ENCODE results near the gene OOEP.

Gene OOEP

DNA sequence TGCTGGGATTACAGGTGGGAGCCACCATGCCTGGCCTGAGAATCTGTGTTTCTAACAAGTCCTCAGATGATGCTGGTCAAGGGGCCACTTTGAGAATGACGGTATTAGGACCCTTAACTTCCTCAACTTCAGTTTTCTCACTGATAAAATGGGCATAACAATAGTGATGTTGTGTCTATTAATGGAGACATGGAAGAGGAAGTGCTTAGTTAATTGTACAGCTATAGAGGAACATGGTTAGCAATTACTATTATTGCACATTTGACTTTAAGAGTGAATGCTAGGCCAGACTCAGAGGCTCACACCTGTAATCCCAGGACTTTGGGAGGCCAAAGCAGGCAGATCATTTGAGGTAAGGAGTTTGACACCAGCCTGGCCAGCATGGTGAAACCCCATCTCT lies 28.4 kb downstream of the OOEP start:
- no peak overlapping the region for H3K4me3 ChIP-seq (ENCODE audit: low read length in 2 of 2)
- no peak overlapping the region for H3K27ac ChIP-seq (ENCODE audit: low read length)
- no peaks in the 10 kb centered on the region for H3K4me1 ChIP-seq (ENCODE audit: control insufficient read depth, insufficient read depth, low read length)
- no peaks in the 10 kb centered on the region for H3K27me3 ChIP-seq (ENCODE audit: control insufficient read depth in 1 of 2, insufficient read depth in 2 of 2, low read length in 2 of 2)
- H3K36me3 ChIP-seq (ENCODE audit: control insufficient read depth in 2 of 2, insufficient read depth in 2 of 2, low read length in 2 of 2) = no peaks in the 10 kb centered on the region
- no peaks in the 10 kb centered on the region for H3K9me3 ChIP-seq (ENCODE audit: control insufficient read depth in 2 of 2, low read length in 2 of 2)
- no peak overlapping the region for H3K9ac ChIP-seq (ENCODE audit: low read length in 2 of 2)

DNA sequence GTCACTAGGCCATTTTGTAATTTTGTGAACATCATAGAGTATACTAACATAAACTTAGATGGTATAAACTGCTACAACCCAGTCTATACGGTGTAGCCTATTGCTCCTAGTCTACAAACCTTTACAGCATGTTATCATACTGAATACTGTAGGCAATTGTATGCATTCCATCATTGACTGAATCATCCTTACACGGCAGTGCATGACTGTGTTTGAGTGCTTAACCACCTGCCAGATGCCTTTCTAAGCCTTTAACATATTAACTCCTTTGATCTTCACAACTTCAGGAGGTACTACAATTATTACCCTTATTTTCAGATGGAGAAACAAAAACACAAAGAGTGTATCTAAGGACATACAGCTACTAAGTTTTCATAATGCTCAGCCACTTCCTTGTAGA lies 29.6 kb downstream of the OOEP start:
- H3K4me1 ChIP-seq (ENCODE audit: control insufficient read depth, insufficient read depth, low read length) = no peaks in the 10 kb centered on the region
- H3K27me3 ChIP-seq (ENCODE audit: control insufficient read depth in 1 of 2, insufficient read depth in 2 of 2, low read length in 2 of 2) = no peaks in the 10 kb centered on the region
- no peak overlapping the region for H3K4me3 ChIP-seq (ENCODE audit: low read length in 2 of 2)

DNA sequence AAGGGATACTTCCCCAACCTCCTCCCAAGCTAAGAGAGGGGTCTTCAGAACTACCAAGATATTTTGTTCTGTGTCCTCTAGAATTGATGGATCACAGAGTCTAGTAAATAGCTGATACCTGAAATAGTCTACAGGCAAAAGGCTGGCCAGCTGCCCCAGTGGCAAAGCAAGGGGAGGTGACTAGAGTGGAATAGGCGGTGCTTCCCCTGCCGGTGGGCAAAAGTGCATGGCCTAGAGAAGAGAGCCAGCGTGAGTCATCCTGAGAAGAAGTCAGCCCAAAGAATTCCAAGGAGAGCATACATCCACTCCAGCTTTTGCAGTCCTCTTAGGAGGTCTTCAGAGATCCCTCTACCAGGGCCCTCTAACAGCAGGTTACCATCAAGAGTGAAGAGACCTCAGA lies 30.4 kb downstream of the OOEP start:
- no peak overlapping the region for H3K9ac ChIP-seq (ENCODE audit: low read length in 2 of 2)
- no peaks in the 10 kb centered on the region for H3K4me1 ChIP-seq (ENCODE audit: control insufficient read depth, insufficient read depth, low read length)
- no peak overlapping the region for H3K27ac ChIP-seq (ENCODE audit: low read length)
- no peaks in the 10 kb centered on the region for H3K27me3 ChIP-seq (ENCODE audit: control insufficient read depth in 1 of 2, insufficient read depth in 2 of 2, low read length in 2 of 2)
- no peaks in the 10 kb centered on the region for H3K36me3 ChIP-seq (ENCODE audit: control insufficient read depth in 2 of 2, insufficient read depth in 2 of 2, low read length in 2 of 2)
- no peaks in the 10 kb centered on the region for H3K9me3 ChIP-seq (ENCODE audit: control insufficient read depth in 2 of 2, low read length in 2 of 2)
- H3K4me3 ChIP-seq (ENCODE audit: low read length in 2 of 2) = no peak overlapping the region

More for the DNA sequence above, 29.6 kb downstream of the OOEP start:
- Histone ChIP-seq H3K27ac (ENCODE audit: low read length) (no peak overlapping the region), H3K9ac (ENCODE audit: low read length in 2 of 2) (no peak overlapping the region), H3K36me3 (ENCODE audit: control insufficient read depth in 2 of 2, insufficient read depth in 2 of 2, low read length in 2 of 2) (no peaks in the 10 kb centered on the region), H3K9me3 (ENCODE audit: control insufficient read depth in 2 of 2, low read length in 2 of 2) (no peaks in the 10 kb centered on the region)

DNA sequence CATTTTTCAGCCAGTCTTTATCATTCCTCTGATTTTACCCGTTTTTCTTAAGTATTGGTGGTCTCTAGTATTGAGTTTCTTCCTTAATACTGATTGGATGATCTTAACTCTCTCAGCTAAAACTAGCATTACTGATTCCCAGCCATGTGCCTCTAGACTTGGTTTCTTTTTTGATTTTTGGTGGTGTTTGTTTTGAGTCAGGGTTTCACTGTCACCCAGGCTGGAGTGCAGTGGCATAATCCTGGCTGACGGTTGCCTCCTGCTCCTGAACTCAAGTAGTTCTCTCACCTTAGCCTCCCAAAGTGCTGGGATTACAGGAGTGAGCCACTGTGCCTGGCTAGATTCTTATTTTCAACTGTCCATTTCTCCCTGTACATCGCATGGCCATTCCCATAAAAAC lies 40.5 kb downstream of the OOEP start:
- Histone ChIP-seq H3K9me3 (ENCODE audit: control insufficient read depth in 2 of 2, low read length in 2 of 2) (no peaks in the 10 kb centered on the region), H3K4me1 (ENCODE audit: control insufficient read depth, insufficient read depth, low read length) (no peaks in the 10 kb centered on the region), H3K27me3 (ENCODE audit: control insufficient read depth in 1 of 2, insufficient read depth in 2 of 2, low read length in 2 of 2) (no peaks in the 10 kb centered on the region), H3K36me3 (ENCODE audit: control insufficient read depth in 2 of 2, insufficient read depth in 2 of 2, low read length in 2 of 2) (no peaks in the 10 kb centered on the region), H3K9ac (ENCODE audit: low read length in 2 of 2) (no peak overlapping the region), H3K4me3 (ENCODE audit: low read length in 2 of 2) (no peak overlapping the region), H3K27ac (ENCODE audit: low read length) (no peak overlapping the region)

DNA sequence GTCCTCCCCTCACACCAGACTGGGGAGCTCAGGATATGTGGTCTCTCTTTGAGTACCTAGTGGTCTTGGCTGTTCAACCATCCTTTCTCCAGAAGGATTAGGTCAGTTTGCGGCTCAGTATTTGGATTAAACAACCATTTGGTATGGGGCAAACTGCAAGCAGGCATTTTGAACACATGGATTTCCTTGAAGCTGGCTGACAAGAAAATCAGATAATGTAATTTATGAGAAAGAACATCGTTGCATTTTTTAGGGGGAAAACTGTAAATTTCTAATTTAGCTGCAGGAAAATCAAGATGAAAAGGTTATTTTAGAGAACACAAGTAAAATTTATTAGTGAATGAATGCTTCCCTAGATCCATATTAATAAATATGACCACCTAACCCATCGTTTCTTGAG lies 40.9 kb downstream of the OOEP start:
- Histone ChIP-seq H3K27me3 (ENCODE audit: control insufficient read depth in 1 of 2, insufficient read depth in 2 of 2, low read length in 2 of 2) (no peaks in the 10 kb centered on the region), H3K27ac (ENCODE audit: low read length) (no peak overlapping the region), H3K4me3 (ENCODE audit: low read length in 2 of 2) (no peak overlapping the region), H3K36me3 (ENCODE audit: control insufficient read depth in 2 of 2, insufficient read depth in 2 of 2, low read length in 2 of 2) (no peaks in the 10 kb centered on the region), H3K4me1 (ENCODE audit: control insufficient read depth, insufficient read depth, low read length) (no peaks in the 10 kb centered on the region), H3K9me3 (ENCODE audit: control insufficient read depth in 2 of 2, low read length in 2 of 2) (no peaks in the 10 kb centered on the region), H3K9ac (ENCODE audit: low read length in 2 of 2) (no peak overlapping the region)

DNA sequence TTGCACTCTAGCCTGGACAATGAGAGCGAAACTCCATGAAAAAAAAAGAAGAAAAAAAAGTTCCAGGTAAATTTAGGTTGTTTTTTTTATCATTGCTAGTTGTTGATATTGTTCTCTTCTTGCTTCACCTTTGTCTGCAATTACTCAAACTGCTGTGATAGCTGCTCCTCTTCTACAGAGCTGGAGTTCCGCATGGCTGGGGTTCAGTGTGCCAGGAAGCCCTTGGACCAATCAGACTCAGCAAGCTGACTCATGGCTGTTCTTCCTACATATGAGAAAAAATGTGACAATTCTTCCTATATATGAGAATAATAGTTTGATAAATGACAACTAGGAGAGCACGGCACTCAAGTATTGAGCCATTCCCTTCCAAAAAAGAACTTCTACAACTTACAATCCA lies 44.0 kb downstream of the OOEP start:
- Histone ChIP-seq H3K4me3 (ENCODE audit: low read length in 2 of 2) (no peak overlapping the region), H3K9me3 (ENCODE audit: control insufficient read depth in 2 of 2, low read length in 2 of 2) (no peaks in the 10 kb centered on the region), H3K36me3 (ENCODE audit: control insufficient read depth in 2 of 2, insufficient read depth in 2 of 2, low read length in 2 of 2) (no peaks in the 10 kb centered on the region), H3K4me1 (ENCODE audit: control insufficient read depth, insufficient read depth, low read length) (no peaks in the 10 kb centered on the region), H3K9ac (ENCODE audit: low read length in 2 of 2) (no peak overlapping the region), H3K27me3 (ENCODE audit: control insufficient read depth in 1 of 2, insufficient read depth in 2 of 2, low read length in 2 of 2) (no peaks in the 10 kb centered on the region), H3K27ac (ENCODE audit: low read length) (no peak overlapping the region)

DNA sequence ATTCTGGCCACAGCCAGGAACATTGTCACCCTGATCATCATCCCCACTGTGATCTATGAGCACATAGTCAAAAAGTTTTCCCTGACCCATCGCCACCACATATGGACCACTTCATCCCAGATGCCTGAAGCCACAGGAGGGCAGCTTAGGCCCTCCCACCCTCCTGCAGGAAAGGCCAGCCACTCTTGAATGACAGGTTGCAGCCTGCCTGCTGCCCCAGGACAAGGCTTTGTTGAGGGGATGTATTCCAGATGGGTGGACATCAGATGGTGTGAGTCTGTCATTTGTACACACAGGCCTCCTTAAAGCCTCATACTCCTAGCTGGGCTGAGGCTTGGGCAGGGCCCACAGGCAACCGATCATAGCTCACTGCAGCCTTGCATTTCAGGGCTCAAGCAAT lies 46.4 kb downstream of the OOEP start:
- Histone ChIP-seq H3K4me3 (ENCODE audit: low read length in 2 of 2) (no peak overlapping the region), H3K9ac (ENCODE audit: low read length in 2 of 2) (no peak overlapping the region), H3K27ac (ENCODE audit: low read length) (no peak overlapping the region), H3K4me1 (ENCODE audit: control insufficient read depth, insufficient read depth, low read length) (no peaks in the 10 kb centered on the region), H3K9me3 (ENCODE audit: control insufficient read depth in 2 of 2, low read length in 2 of 2) (no peaks in the 10 kb centered on the region), H3K27me3 (ENCODE audit: control insufficient read depth in 1 of 2, insufficient read depth in 2 of 2, low read length in 2 of 2) (no peaks in the 10 kb centered on the region), H3K36me3 (ENCODE audit: control insufficient read depth in 2 of 2, insufficient read depth in 2 of 2, low read length in 2 of 2) (no peaks in the 10 kb centered on the region)

Measured in stomach smooth muscle (tissue), 2 donors.